NCI-H526 treated with DMSO at 0.1 percent for 48 hours (cell line): ENCODE data around the gene ARPC4.

Experiments
- DNase-seq: peaks from one replicate; lab custom pipeline; 2025; lab: John Stamatoyannopoulos, UW

Gene ARPC4

DNA sequence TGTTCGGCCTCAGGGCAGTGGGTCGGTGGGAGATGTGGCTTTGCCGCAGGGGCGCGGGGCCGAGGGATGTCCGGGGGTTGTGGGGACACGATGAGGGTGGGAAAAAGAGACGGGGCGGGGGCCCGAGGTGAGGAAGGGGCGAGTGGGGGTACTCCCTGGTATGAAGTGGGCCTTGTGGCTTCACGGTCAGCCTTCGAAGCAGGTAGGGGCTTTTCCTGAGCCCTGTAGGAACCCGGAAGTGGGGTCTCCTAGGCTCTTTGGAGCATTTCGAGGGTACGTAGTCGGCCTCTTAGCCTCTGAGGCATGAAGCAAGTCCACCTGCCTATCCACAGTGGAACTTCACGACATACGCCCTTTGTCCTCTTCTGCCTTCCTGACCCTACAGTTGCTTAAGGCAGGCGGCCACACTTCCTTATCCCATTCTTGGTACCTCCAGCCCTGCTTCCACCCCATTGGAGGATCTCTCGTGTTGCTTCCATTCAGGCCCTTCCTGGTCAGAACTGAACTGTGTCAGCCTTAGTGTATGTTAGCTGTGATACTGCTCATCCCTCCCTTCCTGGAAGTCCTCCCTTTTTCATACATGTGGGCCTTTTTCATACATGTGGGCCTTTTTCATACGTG lies 389 bp downstream of the ARPC4 start:
- DNase-seq, result no peak

DNA sequence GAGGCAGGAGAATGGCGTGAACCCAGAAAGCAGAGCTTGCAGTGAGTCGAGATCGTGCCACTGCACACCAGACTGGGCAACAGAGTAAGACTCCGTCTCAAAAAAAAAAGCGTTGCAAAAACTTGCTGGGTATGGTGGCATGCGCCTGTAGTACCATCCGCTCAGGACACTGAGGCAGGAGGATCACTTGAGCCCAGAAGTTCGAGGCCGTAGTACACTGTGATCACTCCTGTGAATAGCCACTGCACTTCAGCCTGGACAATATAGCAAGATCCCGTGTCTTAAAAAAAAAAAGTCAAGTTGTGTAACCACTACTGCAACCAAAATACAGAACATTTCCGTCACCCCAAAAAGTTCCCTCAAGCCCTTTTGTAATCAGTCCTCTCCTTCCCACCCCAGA lies 1.5 kb downstream of the ARPC4 start:
- no peak for DNase-seq

- no peak for DNase-seq
Measured at GRCh38 chr3:9795207-9795606, 2.3 kb downstream of the ARPC4 start.

DNA sequence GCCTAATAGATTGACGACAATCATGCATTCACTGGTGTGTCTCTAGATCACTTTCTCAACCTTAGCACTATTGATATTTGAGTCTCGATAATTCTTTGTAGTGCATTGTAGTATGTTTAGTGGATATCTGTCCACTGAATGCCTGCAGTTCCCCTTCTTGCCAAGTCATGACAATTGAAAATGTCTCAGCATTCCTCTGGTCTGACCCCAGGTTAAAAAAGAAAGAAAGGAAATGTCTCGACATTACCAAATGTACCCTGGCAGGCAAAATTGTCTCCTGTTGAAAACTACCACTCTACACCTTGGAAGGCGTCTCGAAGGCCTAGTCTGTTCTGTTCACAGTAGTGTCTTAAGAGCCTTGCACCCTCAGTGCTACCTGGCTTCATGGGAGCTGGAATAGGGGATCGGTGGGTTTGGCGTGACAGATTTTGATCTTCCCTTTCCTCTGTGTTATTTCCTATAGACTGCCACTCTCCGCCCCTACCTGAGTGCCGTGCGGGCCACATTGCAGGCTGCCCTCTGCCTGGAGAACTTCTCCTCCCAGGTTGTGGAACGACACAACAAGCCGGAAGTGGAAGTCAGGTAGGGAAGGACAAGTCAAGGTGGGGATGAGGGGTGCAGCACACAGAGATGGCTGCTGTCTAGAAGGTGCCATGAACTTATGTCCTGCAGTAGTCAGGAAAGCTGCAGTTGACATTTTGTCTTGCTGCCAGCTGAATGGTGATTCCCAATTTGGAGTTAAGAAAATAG lies 4.5 kb downstream of the ARPC4 start:
- DNase-seq, result no peak

DNA sequence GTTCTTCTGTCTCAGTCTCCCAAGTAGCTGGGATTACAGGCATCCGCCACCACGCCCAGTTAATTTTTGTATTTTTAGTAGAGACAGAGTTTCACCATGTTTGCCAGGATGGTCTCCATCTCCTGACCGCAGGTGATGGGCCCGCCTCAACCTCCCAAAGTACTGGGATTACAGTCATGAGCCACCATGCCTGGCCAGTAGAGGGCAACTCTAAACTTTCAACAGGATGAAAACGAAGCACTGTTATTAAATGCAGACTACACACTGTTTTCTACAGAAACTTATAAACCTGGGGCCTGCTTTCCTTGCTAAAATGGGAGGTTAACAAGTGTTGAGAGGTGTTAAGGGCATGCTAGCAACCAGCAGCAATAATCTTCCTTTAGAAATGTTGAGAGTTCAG lies 7.6 kb downstream of the ARPC4 start:
- no peak for DNase-seq

- no peak for DNase-seq
Measured at GRCh38 chr3:9803494-9803893, 10.6 kb downstream of the ARPC4 start.

GRCh38 chr3:9804996-9805395 lies 12.1 kb downstream of the ARPC4 start:
- DNase-seq, result no peak

GRCh38 chr3:9806137-9806536 lies 13.3 kb downstream of the ARPC4 start:
- no peak for DNase-seq

DNA sequence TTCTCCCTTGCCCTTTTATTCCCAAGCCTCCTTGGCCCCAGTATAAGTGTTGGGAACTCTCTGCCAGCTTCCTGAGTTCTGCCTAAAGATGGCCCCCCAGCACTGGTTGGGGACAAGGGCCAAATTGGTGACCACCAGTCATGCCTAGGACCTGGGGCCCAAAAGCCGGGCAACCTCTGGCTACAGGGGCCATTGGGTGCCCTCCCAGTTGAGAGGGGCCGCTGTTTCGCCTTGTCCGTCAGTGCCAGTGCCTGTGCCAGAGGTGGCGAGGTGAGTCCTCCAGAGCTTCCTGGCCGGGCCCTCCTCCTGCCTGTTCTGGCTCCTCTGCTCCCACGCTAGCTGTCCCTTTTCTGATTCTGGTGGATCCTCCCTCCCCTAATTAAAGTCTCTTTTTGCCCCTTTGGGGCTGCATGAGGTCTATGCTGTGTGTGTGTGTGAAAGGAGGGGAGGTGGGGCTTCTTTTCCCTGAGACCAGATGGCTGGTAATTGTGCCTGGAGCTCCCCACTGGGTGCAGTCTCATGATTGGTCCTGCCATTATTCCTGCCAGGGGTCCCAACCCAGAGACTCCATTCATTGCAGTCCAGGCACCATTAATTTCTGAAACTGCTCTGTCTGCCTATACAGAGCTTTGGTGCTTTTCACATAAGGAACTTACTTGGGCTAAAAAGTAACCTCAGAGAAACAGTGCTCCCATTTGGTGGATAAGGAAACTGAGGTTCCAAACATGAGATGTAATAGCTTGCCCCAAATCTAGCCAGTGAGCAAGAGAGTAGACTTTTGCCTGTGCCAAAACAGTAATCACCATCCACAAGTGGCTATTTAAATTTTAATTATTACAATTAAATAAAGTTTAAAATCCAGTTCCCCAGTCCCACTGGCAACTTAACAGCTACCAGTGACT lies 14.1 kb downstream of the ARPC4 start:
- no peak for DNase-seq

DNA sequence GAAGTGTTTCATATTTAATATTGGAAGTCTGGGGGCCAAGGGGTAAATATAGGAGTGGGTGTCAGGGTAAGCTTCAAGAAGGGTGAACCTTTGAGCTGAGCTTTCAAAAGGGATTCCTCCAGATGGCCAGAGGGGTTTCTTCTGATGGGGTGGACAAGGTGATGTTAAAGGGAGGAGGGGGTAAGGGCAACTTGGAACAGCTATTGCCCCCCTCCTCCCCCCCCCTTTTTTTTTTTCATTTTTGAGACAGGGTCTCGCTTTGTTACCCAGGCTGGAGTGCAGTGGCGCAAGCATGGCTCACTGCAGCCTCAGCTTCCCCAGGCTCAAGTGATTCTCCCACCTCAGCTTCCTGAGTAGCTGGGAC lies 15.1 kb downstream of the ARPC4 start:
- DNase-seq, result no peak

DNA sequence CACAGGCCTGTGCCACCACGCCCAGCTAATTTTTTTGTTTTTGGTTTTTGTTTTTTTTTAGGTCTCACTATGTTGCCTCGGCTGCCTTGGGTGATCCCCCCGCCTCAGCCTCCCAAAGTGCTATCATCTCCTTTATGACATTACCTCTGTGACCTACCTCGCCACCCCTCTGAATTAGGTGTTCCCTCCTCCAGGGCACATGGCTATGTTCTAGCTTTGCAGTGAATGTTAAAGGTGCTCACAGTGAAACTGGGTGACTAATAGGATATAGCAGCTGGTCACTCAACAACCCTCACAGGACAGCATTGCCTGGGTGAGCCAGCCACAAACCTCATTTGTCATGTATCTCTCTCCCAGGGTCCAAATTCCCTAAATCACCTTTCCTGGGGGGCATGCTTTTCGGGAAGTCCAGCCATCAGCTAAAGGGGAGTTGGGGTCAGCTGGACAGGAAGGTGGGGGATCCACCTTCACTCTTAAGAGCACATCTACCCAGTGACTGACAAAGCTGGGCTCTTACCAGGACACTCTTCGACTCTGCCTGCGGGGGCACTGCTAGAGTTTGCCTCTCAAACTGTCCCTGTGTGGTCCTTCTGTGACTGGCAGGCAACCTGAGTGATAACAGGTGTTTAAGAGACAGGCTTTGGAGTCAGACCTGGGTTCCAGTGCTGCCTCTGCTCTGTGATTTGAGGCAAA lies 15.6 kb downstream of the ARPC4 start:
- DNase-seq, result peak; percentile 13

- DNase-seq, result no peak
Measured at GRCh38 chr3:9809239-9809614, 16.3 kb downstream of the ARPC4 start.

DNA sequence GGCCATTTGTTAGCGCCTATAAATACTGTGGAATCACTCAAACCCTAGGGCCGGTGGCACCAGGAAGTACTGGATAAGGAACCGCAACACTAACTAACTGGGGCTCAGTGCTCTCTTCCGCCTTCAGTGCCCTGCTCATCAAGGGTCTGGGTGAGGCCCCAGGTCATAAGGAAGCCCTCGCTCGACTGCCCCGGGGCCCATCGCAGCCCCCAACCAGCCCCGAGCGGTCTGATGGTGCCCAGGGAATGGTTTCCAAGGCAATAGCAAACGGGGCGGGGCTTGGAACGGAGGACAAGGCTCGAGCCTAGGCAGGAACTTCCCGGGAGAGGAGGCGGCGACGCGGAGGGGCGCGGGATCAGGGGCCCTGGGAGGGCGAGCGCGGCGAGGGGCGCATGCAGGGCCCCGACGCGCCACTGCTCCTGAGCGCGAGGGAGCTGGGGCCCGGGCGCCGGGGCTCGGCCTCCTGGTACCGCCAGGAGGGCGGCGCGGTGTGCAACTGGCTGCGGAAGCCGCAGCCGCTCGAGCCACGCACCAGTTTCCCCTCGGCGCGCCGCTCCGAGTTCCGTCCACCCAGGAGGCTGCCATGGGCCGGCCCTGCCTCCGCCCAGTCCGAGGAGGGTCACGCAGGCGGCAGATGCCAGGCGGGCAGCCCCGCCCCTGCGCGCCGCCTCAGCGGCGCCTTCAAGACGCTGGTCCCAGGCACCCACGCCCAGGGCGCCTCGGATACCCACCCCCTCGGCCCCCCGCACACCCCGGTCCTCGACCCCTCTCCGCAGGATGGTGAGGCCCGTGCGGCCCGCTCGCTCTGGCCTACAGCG lies 16.9 kb downstream of the ARPC4 start, which contains the start of gene TTLL3:
TTLL3 (plus strand) TSS at position 648 of the 818 bp plus-strand sequence. CDS start 400 bp downstream, outside the sequence.
- peak; percentile 24 for DNase-seq

GRCh38 chr3:9810433-9810770 lies 17.5 kb downstream of the ARPC4 start:
- DNase-seq, result no peak

GRCh38 chr3:9810846-9811245 lies 18.0 kb downstream of the ARPC4 start:
- DNase-seq, result no peak

GRCh38 chr3:9812870-9813483 lies 20.1 kb downstream of the ARPC4 start:
- DNase-seq, result no peak

GRCh38 chr3:9815986-9816385 lies 23.1 kb downstream of the ARPC4 start:
- DNase-seq, result no peak

DNA sequence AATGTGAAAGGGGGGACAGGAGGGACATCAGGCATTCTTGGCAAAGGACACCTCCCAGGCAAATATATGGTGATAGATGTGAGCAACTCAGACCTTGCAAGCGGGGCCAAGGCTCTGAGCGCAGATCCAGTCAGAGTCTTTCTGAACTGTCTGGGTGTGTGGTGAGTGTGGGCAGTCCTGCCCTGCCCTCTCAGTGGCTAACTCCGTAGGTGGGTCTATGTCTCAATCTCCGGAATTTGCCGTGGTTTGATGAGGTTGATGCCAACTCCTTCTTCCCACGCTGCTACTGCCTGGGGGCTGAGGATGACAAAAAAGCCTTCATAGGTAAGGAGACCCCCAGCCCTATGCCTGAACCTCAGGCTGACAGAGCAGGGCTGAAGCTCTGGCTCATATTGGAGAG lies 24.6 kb downstream of the ARPC4 start:
- no peak for DNase-seq

DNA sequence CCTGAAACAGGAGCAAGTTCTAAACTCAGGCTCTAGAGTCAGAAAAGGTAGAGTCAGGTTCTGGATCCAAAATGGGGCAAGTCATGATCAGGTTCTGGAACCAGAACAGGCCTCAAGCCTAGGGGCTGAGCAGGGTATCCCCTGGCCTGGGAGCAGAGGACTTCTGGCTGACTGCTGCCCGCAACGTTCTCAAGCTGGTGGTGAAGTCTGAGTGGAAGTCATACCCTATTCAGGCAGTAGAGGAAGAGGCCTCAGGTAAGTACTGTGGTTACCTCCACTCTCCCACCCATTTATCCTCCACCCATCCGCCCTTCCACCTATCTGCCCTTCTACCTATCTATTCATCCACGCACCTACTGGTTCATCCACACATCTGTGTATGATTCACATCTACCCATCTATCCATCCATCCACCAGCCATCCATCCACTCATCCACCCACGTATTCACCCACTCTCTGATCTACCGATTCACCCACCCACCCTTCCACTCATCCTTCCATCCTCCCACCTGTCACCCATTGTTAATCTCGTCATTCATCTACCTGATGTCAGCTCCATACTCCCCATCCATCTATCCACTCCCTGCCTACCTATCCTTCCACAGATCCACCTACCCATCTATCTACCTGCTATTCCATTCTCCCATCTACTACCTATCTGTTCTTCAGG lies 25.9 kb downstream of the ARPC4 start:
- DNase-seq, result no peak

DNA sequence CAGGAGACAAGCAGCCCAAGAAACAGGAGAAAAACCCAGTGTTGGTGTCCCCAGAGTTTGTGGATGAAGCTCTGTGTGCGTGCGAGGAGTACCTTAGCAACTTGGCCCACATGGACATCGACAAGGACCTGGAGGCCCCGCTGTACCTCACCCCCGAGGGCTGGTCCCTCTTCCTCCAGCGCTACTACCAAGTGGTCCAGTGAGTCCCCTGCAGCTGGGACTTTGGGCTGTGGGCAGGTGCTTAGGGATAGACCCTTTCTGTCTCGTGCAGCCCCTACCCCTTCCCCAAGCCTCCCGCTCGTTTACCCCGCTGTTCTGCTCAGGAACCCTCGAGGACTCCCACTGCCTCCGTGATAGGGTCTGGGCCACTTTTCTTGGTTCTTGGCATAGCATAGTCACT lies 27.7 kb downstream of the ARPC4 start:
- no peak for DNase-seq

- no peak for DNase-seq
Measured at GRCh38 chr3:9820946-9821345, 28.1 kb downstream of the ARPC4 start.
